Posterior cingulate gyrus (tissue), 11 donors: Measurements from ENCODE around the gene FKBP6.
"Not testable (repeated sequence)": the region's sequence is repeated elsewhere in the genome, so short reads cannot be mapped to it uniquely, and the experiment has no call there.

Source experiments
- DNase-seq, 10 donors: peaks; one replicate each; pipeline versions ENCODE4 v3.0.0 to v3.0.0-alpha.2; 2020 to 2021; ENCODE audit warnings: mixed read lengths in 3 of 10
- intact Hi-C: fragments of 100-400 bp; cut with DNase I; formaldehyde crosslinking; loops from one replicate; pipeline ENCODE4 v1.15.1; 2023

FKBP6 gene

GRCh38 chr7:73323434-73324080 is 4.4 kb upstream of the FKBP6 start:
- intact Hi-C loops, result loop anchor here (1.0 kb wide), 1 partner anchor 128 kb away; no protein-coding TSS in a partner anchor
- DNase-seq, result peak in 1 of 10 donors; percentile 0

GRCh38 chr7:73324081-73324845 is 3.7 kb upstream of the FKBP6 start:
- intact Hi-C loops, result loop anchor here (1.0 kb wide), 1 partner anchor 127 kb away; no protein-coding TSS in a partner anchor

GRCh38 chr7:73325424-73325823 is 2.5 kb upstream of the FKBP6 start:
- DNase-seq, result peak in 2 of 10 donors; percentile 21 to 35
- intact Hi-C loops, result not testable (repeated sequence)

More at GRCh38 chr7:73324081-73324845, 3.7 kb upstream of the FKBP6 start:
- DNase-seq, result peak; percentile 30 to 93 (median 64)

DNA sequence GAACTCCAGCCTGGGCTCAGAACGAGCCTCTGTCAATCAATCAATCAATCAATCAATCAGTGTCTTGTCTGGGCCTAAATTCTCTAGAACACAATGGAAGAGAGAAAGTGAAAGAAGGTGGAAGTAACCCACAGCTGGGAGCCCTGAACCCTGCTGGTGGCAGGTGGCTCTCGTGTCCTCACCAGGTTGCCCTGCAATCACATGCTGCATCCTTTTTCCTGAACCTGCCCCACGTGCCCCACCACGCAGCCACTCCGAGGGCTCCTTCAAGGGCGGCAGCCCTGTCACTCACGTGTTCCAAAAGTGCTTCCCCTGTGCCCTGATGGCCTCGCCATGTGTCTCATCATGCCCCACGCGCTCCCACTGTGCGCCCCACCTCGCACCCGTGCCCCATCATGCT is 512 bp upstream of the FKBP6 start:
- intact Hi-C loops, result not testable (repeated sequence)
- peak in 1 of 10 donors; percentile 31 for DNase-seq

DNA sequence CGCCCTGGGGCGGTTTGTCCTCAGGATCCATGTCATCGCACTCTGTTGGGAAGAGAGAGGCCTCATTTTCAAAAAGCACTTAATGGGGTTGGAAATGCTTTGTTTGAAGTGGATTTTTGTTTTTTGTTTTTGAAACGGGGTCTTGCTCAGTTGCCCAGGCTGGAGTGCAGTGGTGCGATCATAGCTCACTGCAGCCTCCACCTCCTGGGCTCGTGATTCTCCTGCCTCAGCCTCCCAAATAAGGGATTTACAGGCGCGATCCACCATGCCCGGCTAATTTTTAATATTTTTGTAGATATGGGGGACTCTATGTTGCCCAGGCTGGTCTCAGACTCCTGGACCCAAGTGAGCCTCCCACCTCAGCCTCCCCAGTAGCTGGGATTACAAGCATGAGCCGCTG is 735 bp downstream of the FKBP6 start:
- DNase-seq, result peak in 1 of 10 donors; percentile 1
- intact Hi-C loops, result no loop called here

DNA sequence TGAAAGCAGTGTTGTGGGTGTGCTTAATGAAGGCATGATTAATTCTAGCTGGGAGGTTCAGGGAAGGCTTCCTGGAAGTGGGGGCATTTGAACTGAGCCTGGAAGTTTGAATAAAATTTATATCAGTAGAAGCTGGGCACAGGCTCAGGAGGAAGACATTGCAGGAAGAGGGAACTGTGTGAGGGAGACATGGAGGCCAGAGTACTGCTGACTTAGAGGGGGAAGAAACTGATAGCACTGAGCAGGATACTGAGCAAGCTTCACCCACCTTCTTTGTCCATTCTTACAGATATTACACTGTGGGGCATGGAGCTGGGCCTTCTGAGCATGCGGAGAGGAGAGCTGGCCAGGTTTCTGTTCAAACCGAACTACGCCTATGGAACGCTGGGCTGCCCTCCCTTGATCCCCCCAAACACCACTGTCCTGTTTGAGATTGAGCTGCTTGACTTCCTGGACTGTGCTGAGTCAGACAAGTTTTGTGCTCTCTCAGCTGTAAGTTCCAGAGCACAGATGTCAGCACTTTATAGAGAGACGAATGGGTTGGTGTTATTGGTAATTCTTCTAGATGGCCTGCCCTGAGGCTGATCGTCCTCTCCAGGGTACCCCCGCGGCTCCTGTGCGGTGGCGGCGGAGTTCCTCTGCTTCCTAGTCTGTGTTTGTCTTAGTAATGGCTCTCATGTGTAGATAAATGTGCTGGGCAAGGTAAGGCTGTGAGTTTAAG is 2.1 kb downstream of the FKBP6 start:
- peak in 2 of 10 donors; percentile 35 to 66 for DNase-seq
- intact Hi-C loops, result no loop called here

DNA sequence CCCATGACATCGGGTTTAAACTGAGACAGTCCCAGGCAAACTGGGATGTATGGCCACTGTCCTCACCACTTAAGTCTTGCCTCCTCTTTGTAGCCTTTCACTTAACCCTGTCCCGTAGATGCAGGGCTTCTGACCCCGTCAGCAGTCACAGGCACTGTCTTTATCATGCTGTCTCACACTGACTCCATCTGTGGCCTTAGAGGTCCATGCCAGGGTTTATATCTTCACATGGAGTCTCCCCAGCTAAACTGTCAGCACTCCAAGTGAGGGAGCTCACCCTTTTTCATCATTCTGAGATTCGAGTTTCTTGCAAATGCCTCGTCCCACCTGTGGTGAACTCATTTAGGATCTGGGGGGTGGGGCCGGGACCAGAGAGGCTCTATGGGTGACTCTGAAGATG is 2.8 kb downstream of the FKBP6 start:
- intact Hi-C loops, result no loop called here
- peak in 2 of 10 donors; percentile 1 to 28 for DNase-seq

DNA sequence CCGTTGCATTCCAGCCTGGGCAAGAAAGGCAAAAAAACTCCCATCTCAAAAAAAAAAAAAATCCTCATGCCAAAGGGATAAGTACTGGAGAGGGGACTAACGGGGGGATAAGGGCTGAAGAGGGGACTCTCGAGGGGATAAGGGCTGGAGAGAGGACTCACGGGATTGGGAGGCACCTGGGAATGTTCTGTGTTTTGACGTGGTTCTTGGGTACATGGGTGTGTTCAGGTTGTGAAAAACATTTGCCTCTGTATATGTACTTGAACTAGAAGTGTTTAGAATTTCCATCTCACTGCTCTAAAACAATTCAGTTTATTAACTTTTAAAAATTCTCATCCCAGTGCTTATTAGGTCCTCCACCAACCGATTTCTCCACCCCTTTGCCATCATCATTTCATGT is 4.5 kb downstream of the FKBP6 start:
- DNase-seq, result no peak
- intact Hi-C loops, result no loop called here

- intact Hi-C loops, result no loop called here
- no peak for DNase-seq
Observed at GRCh38 chr7:73338321-73338720, 10.4 kb downstream of the FKBP6 start.

DNA sequence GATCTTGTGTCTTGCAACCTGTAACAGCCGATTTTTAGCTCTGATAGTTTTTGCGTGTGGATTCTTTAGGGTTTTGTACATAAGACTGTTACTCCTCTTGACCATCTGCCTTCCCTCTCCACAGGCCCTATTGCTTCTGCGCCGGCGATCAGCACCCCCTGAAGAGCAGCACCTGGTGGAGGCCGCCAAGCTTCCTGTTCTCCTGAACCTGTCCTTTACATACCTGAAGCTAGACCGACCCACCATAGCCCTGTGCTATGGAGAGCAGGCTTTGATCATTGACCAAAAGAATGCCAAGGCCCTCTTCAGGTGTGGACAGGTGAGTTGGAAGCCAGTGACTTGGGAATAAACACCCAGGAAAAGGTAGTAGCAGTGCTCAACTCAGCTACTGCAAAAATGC is 12.6 kb downstream of the FKBP6 start:
- intact Hi-C loops, result no loop called here
- DNase-seq, result peak in 1 of 10 donors; percentile 32

DNA sequence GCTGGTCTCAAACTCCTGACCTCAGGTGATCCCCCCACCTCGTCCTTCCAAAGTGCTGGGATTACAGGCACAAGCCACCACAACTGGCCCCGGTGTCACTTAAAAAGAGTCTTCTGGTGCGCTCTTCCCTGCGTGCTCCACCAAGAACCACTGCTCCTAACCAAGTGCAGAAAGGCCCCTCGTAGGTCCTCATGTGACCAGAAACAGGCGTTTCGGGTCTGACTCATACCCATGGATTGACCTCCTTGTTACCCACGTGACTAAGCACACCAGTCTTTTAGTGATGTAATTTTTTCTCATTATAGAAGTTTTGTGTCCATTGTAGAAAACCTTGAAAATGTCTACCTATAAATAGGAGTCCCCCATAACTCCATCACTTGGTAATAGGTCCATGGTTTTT is 13.9 kb downstream of the FKBP6 start:
- DNase-seq, result peak in 1 of 10 donors; percentile 15
- intact Hi-C loops, result loop anchor here (2.0 kb wide), 1 partner anchor 109 kb away; no protein-coding TSS in a partner anchor

GRCh38 chr7:73342645-73343044 is 14.7 kb downstream of the FKBP6 start:
- intact Hi-C loops, result loop anchor here (2.0 kb wide), 1 partner anchor 108 kb away; no protein-coding TSS in a partner anchor
- DNase-seq, result peak in 2 of 10 donors; percentile 9 to 16

DNA sequence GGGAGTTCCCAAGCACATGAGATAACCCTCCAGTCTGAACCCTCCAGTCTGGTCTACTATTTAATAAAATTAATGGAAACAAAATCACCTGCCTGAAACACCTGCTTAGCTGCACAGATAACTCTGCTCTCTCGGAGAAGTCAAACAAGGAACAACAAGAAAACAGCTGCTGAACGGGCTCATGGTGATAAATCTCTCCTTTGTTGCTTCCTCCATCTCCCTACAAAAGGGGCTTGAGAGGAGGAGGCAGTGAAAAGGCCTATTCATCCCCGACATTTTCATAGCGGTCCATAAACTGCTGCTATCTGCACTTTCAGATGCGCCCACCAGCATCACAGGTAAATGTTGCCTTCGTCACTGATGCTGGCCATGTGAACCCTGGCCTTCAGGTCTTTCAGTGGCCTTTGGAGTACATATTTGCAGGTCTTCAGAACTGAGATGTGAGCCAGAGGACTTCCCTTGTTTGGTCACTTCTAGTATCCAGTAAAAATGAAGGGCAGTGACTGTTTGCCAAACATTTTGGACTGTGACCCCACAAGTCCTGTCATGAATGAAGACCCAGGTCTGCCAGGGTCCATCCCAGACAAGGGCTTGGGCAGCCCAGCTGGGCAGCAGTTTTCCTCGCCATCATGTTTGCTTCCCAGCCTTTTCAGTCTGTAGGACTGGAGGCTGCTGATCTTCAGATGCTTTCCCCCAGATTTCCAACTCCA is 15.9 kb downstream of the FKBP6 start:
- peak in 1 of 10 donors; percentile 54 for DNase-seq
- intact Hi-C loops, result loop anchor here (2.0 kb wide), 1 partner anchor 107 kb away; no protein-coding TSS in a partner anchor

- no peak for DNase-seq
- intact Hi-C loops, result no loop called here
Observed at GRCh38 chr7:73345538-73345937, 17.6 kb downstream of the FKBP6 start.

DNA sequence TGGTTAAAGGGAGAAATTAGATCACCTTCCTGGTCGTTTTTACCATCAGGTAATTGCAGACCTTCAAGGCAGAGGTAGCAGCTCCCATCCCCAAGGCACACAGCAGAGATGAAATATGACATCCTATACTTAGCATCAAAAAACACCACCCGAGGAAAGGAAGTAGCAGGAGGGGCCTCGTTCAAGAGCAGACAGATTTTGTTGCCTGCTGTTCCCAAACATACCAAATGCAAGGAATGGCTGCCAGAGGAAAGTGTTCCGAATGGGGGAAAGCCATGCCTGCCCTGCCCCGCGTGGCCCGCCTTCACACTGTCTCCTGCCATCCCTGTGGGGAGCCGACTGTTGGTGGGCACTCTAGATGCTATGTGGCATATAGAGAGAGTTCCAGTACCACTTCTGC is 18.0 kb downstream of the FKBP6 start:
- no peak for DNase-seq
- intact Hi-C loops, result no loop called here

DNA sequence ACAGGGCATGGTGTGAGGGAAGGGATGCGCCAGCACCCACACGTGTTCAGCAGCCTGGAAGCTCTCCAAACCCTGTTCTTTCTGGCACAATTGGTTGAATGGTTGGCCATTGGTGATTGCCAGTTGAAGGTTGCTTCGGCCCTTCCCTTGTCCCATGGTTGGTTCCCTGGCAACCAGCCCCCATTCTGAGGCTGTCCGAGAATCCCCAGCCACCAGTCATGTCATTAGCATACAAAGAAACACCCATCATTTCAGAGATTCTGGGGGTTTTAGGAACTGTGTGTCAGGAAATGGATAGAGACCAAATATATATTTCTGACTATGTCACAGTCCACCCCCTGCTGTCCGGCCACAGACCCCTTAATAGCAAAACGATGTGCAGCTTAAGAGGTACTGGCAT is 21.8 kb downstream of the FKBP6 start:
- intact Hi-C loops, result no loop called here
- no peak for DNase-seq

DNA sequence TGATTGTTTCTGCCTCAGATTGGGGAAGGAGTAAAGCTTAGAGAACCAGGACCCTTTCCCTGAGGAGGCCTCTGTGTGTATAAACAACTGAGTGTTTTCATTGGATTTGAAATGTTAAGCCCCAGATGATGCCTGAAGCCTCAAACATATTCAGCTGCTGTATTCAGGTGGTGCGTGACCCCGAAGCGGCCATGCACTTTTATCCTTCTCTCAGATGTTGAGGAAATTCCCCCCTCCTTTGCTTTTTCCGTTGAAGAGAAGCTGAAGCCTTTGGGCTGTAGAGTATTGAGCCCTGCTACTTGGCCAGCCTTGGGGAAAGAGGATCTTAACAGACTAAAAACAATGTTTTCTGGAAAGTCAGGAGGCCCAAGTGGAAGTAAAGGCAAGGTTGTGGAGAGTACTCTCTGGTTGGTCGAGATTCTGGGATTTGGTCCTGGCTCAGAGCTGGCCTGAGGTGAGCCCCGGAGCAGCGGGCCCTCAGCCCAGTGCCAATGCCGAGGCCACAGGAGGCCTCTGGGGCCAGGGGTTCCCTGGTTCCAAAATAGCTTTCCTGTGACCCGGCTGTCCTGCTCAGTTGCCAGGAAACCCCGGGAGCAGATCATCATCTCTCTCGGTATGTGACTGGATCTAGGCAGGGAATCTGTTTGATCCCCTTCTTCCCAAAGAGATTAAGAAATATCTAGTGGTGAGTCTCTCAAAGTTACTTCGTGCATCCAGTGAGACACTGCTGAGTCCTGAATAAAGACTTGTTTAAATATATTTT is 22.5 kb downstream of the FKBP6 start:
- peak in 1 of 10 donors; percentile 35 for DNase-seq
- intact Hi-C loops, result no loop called here

DNA sequence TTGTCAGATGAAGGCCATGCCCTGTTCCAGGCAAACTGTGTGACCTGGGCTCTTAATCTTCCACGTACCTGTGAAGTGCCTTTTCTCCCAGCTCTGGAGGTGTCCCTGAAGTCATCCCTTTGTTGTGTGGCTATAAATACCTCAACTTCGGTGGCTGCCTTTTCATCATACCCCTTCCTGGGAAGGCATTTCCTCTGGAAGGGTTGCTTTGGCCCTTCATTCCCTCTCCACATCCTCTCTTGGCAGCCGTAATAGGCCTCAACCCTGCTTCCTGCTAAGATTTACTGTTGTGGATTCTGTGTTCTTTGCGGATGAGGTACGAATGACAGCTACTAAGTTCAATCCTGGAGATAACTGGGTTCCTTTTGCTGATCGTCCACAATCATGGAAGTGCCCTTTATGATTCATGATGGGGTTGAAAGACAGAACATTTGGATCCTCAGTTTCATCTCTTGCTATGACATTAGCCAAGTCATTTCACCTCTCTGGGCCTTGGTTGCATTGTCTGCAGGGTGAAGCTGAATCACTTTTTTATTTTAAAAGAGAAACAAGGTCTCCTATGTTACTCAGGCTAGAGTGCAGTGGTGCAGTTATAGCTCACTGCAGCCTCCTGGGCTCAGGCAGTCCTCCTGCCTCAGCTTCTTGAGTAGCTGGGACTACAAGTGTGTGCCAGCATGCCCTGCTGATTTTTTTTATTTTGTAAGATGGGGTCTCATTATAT is 23.6 kb downstream of the FKBP6 start:
- intact Hi-C loops, result no loop called here
- no peak for DNase-seq

- intact Hi-C loops, result no loop called here
Observed at GRCh38 chr7:73352784-73353183, 24.8 kb downstream of the FKBP6 start.

More at GRCh38 chr7:73352784-73353183, 24.8 kb downstream of the FKBP6 start:
- DNase-seq, result no peak
